GM12878 (cell line): ENCODE results near the gene GLUL. TPM values are rescaled to one million over a fixed set of nuclear protein-coding genes. Genes with fewer than 3 reads are reported as not detected.
A peak's percentile ranks its signal among the peaks of the same experiment; 100 is the strongest.

Experiments
- ATAC-seq: fragments of 200-7000 bp; cut with Tn5 transposase; 3 replicates; pipeline ENCODE4 v1.9.1; 2020; ENCODE audit warnings: mild to moderate bottlenecking, moderate library complexity
- BruUV-seq: library from RNA; stranded (reverse); fragments of 400-500 nt; replicated peaks from 2 replicates; lab custom pipeline; 2021; lab: Mats Ljungman, UMichigan
- CTCF ChIA-PET: fragments of 300-600 bp; sonication (Branson Sonifier 250); formaldehyde crosslinking; extraction: SDS; loops from one replicate; lab custom pipeline; 2021; ENCODE audit warnings: inconsistent platforms; lab: Yijun Ruan, JAX
- POLR2A ChIA-PET: fragments of 350-600 bp; formaldehyde crosslinking; extraction: SDS; loops from one replicate; lab custom pipeline; 2021; ENCODE audit warnings: inconsistent platforms; lab: Charles Lee
- RAD21 ChIA-PET: fragments of 300-600 bp; sonication (Branson Sonifier 250); formaldehyde crosslinking; loops from one replicate; lab custom pipeline; 2023; ENCODE audit warnings: antibody characterized with exemption; ENCODE audit not compliant: unreplicated experiment; lab: Charles Lee
- SMC1A ChIA-PET: fragments of 300-600 bp; sonication (Branson Sonifier 250); formaldehyde crosslinking; loops from one replicate; lab custom pipeline; 2023; ENCODE audit not compliant: unreplicated experiment, uncharacterized antibody; lab: Charles Lee
- DNase-seq: peaks from one replicate; pipeline ENCODE4 v3.0.0-alpha.2; 2011; ENCODE audit warnings: low read depth, low spot score
- FAIRE-seq: peaks from 3 replicates; lab custom pipeline; 2011; peaks lifted over from hg19 to GRCh38; lab: Jason Lieb, UNC
- H2AFZ ChIP-seq: 2 replicates; pipeline ENCODE4 v1.6.0; 2011; ENCODE audit warnings: low read depth, low read length, control low read depth; ENCODE audit not compliant: control insufficient read depth
- H3K27ac ChIP-seq: 2 replicates; pipeline ENCODE4 v1.5.1; 2011; ENCODE audit warnings: control low read depth; ENCODE audit not compliant: control insufficient read depth, insufficient read depth
- H3K27me3 ChIP-seq, 2 experiments: replicated peaks in 1 of 2; 2 replicates each; pipeline versions ENCODE4 v1.6.0 to v1.6.1; 2011; ENCODE audit warnings: low read length in 1 of 2; ENCODE audit not compliant: control insufficient read depth in 2 of 2, insufficient read depth in 2 of 2
- H3K36me3 ChIP-seq, 2 experiments: 2 replicates each; pipeline ENCODE4 v1.5.1; 2011; ENCODE audit warnings: low read length in 1 of 2; ENCODE audit not compliant: control insufficient read depth in 2 of 2, insufficient read depth in 2 of 2
- H3K4me1 ChIP-seq: 2 replicates; pipeline ENCODE4 v1.6.1; 2011; ENCODE audit warnings: mild to moderate bottlenecking, low read length, moderate library complexity, mixed read lengths; ENCODE audit not compliant: control insufficient read depth, insufficient read depth
- H3K4me2 ChIP-seq: 2 replicates; pipeline ENCODE4 v1.6.0; 2011; ENCODE audit warnings: control low read depth; ENCODE audit not compliant: control insufficient read depth, insufficient read depth
- H3K4me3 ChIP-seq: fragments of 200-600 bp; sonication (generic); 2 replicates; pipeline ENCODE4 v1.5.1; 2016
- H3K79me2 ChIP-seq: 2 replicates; pipeline ENCODE4 v1.6.0; 2011; ENCODE audit warnings: low read length; ENCODE audit not compliant: control insufficient read depth, insufficient read depth
- H3K9ac ChIP-seq: 2 replicates; pipeline ENCODE4 v1.8.0; 2011; ENCODE audit warnings: low read length, control low read depth, mixed read lengths; ENCODE audit not compliant: control insufficient read depth, insufficient read depth
- H3K9me3 ChIP-seq: replicated peaks from 3 replicates; pipeline ENCODE4 v1.5.1; 2011; ENCODE audit warnings: mild to moderate bottlenecking, low read length; ENCODE audit not compliant: control insufficient read depth, insufficient read depth
- H4K20me1 ChIP-seq: 2 replicates; pipeline ENCODE4 v1.6.0; 2011; ENCODE audit not compliant: control insufficient read depth, insufficient read depth
- CBX3 ChIP-seq: fragments of 200-600 bp; sonication (generic); IDR thresholded peaks from 2 replicates; pipeline ENCODE4 v1.6.1; 2016; ENCODE audit warnings: low read depth, borderline replicate concordance
- CREB1 ChIP-seq: IDR thresholded peaks from 2 replicates; pipeline ENCODE4 v1.6.1; 2012; ENCODE audit warnings: low read depth, mild to moderate bottlenecking, inconsistent platforms
- HCFC1 ChIP-seq: fragments of 150-350 bp; IDR thresholded peaks from 2 replicates; pipeline ENCODE4 v1.6.1; 2014; ENCODE audit warnings: low read length
- JUNB ChIP-seq: IDR thresholded peaks from 2 replicates; pipeline ENCODE4 v1.6.1; 2016; ENCODE audit warnings: antibody characterized with exemption, mild to moderate bottlenecking
- JUND ChIP-seq: IDR thresholded peaks from 2 replicates; pipeline ENCODE4 v1.6.1; 2012; ENCODE audit warnings: low read depth, mild to moderate bottlenecking, low read length, improper control_type of control experiment, moderate library complexity
- NFYA ChIP-seq: IDR thresholded peaks from 2 replicates; pipeline ENCODE4 v1.6.1; 2011; ENCODE audit warnings: low read depth, mild to moderate bottlenecking, low read length, improper control_type of control experiment, borderline replicate concordance
- NRF1 ChIP-seq: conservative IDR thresholded peaks from 2 replicates; pipeline ENCODE4 v1.6.1; 2011; ENCODE audit warnings: mild to moderate bottlenecking, low read depth, low read length, improper control_type of control experiment
- PAX5 ChIP-seq: IDR thresholded peaks from 2 replicates; pipeline ENCODE4 v1.6.1; 2011; ENCODE audit warnings: low read depth, low read length, borderline replicate concordance
- RAD51 ChIP-seq: fragments of 450-650 bp; IDR thresholded peaks from 2 replicates; pipeline ENCODE4 v1.6.1; 2016; ENCODE audit warnings: moderate library complexity, mild to moderate bottlenecking, inconsistent platforms
- SPI1 ChIP-seq: IDR thresholded peaks from 2 replicates; pipeline ENCODE4 v1.6.1; 2011; ENCODE audit warnings: low read depth, mild to moderate bottlenecking, low read length, moderate library complexity, borderline replicate concordance; ENCODE audit not compliant: insufficient read depth
- ZNF207 ChIP-seq: fragments of 450-650 bp; IDR thresholded peaks from 2 replicates; pipeline ENCODE4 v1.6.1; 2014; ENCODE audit warnings: antibody characterized with exemption, mild to moderate bottlenecking, borderline replicate concordance
- WGBS: methylation state at CpG from one replicate; pipeline ENCODE4 v1.1.6; 2016; ENCODE audit warnings: low lambda C conversion rate; ENCODE audit not compliant: insufficient replicate concordance, insufficient coverage; ENCODE audit errors: missing lambda C conversion rate; 5-methylcytosine and 5-hydroxymethylcytosine counted together
- in situ Hi-C: fragments of 300-500 bp; cut with MboI; formaldehyde crosslinking; loops from 9 replicates; pipeline ENCODE4 v1.14.3; 2018; ENCODE audit warnings: mixed read lengths
- intact Hi-C: fragments of 100-400 bp; cut with micrococcal nuclease; formaldehyde crosslinking; loops from one replicate; pipeline ENCODE4 v1.14.2; 2022; ENCODE audit not compliant: unreplicated experiment
- polyA plus RNA-seq, 11 experiments: library from polyadenylated mRNA; depleted of rRNA in 4 of 11; unstranded in 6 of 11; stranded (reverse) in 5 of 11; fragments of >200 nt; fragmentation: Nextera tagmentation in 4 of 11; fragmentation: Illumina TruSeq in 1 of 11; extraction: Ambion mirVana in 4 of 11; extraction: Trizol in 1 of 11; gene quantifications; 1 replicate in 1 of 11; 2 replicates in 10 of 11; pipeline versions ENCODE4 v1.2.1 to v1.2.3, GENCODE V29; 2011 to 2016; ENCODE audit warnings: inconsistent platforms in 2 of 11, missing spikeins in 2 of 11, low read depth in 1 of 11
- total RNA-seq, 4 experiments: library from RNA; depleted of rRNA in 3 of 4; stranded (reverse); fragments of >200 nt in 3 of 4; fragmentation: Illumina TruSeq in 1 of 4; extraction: Trizol in 1 of 4; gene quantifications; 2 replicates each; pipeline versions ENCODE4 v1.2.1 to v1.2.3, GENCODE V29; 2013 to 2021
- TF ChIP-seq, protein P1 (sequence below): fragments of 450-650 bp; IDR thresholded peaks from 2 replicates; pipeline ENCODE4 v1.6.1; 2016; ENCODE audit warnings: mild to moderate bottlenecking
- TF ChIP-seq, protein P2 (sequence below): fragments of 450-650 bp; formaldehyde crosslinking; IDR thresholded peaks from 2 replicates; pipeline ENCODE4 v1.5.0; 2022; ENCODE audit warnings: mild to moderate bottlenecking, missing genetic modification characterization

Gene GLUL
- total and polyA plus RNA-seq, 10 of the 15 experiments (the other 5 are each of a cell fraction or from before 2014, with no cell fraction given), result 2.3 to 392 (median 164) TPM

DNA sequence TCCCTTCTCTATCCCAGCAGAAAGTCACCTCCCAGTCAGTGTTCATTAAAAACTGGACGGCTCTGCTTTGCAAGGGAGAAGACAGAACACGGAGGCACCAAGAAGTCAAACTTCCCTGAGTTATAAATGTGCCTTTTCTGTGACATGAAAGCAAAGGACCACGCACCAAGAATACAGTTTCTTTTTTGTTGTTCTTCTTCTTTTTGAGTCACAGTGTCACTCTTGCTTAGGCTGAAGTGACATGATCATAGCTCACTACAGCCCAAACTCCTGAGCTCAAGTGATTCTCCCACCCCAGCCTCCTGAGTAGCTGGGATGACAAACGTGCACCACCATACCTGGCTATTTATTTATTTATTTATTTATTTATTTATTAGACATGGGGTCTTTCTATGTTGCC, 22.7 kb downstream of the GLUL start:
- Histone ChIP-seq H2AFZ (no peak overlapping the region), H3K27me3 (peaks cover 0 to 2% of the 10 kb centered on the region in 2 experiments; a peak in 2 of 4 replicates), H3K9me3 (no peaks in the 10 kb centered on the region), H3K9ac (no peak overlapping the region), H3K36me3 (no peaks in the 10 kb centered on the region), H3K27ac (no peak overlapping the region), H4K20me1 (no peaks in the 10 kb centered on the region), H3K4me3 (no peak overlapping the region), H3K4me1 (no peaks in the 10 kb centered on the region), H3K4me2 (peak overlapping the region; percentile 44; the same call in 1 of the 2 replicates), H3K79me2 (no peaks in the 10 kb centered on the region)
- no TSS peak for BruUV-seq
- ATAC-seq (peak; percentile 39; the same call in 2 of the 3 replicates), DNase-seq (no peak), FAIRE-seq (no peak)
- RAD21 ChIA-PET, result no interaction called here
- in situ Hi-C loops (no loop called here), intact Hi-C loops (no loop called here)
- POLR2A ChIA-PET, result no interaction called here
- SMC1A ChIA-PET, result no interaction called here
- 0% methylated on average over 4 of the region's 4 CpGs for WGBS
- TF ChIP-seq JUNB, result 0 out of 2 replicates have a peak, but pooled peaks have one; percentile 12
- no peak for TF ChIP-seq HCFC1
- CTCF ChIA-PET, result interaction anchor here (0.9 kb wide), 1 partner anchor 286 kb away, joined by 3 read pairs; no protein-coding TSS in a partner anchor

DNA sequence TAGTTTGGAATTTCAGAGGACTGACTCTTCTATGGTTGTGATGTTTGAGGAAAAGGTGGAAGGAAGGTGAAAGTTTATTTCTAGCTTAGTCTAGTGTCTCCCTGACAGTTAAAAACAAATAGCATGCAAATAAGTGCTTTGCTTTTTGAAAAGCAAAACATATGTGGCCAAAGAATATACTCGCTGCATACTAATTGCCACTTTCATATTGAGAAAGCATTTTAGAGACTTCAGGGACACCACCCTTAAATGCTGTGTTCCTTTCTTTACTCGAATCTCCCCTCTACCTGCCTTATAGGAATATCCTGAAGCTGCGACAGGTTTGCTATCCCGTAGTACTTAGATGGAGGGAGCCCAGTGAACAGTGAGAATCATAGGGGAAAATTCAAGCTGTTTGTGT, 23.2 kb downstream of the GLUL start:
- H3K4me1 ChIP-seq, result no peaks in the 10 kb centered on the region
- no peak overlapping the region for H3K27ac ChIP-seq
- DNase-seq (no peak), FAIRE-seq (no peak), ATAC-seq (peak; percentile 34)
- H3K79me2 ChIP-seq, result no peaks in the 10 kb centered on the region
- H3K27me3 ChIP-seq, result peaks cover 0 to 2% of the 10 kb centered on the region in 2 experiments; a peak in 2 of 4 replicates
- H3K9ac ChIP-seq, result no peak overlapping the region
- intact Hi-C loops, result no loop called here
- in situ Hi-C loops, result no loop called here
- ChIA-PET CTCF (interaction anchor here (0.9 kb wide), 1 partner anchor 286 kb away, joined by 3 read pairs; no protein-coding TSS in a partner anchor), RAD21 (interaction anchor here (1.3 kb wide), 1 partner anchor 27 kb away, joined by 3 read pairs; no protein-coding TSS in a partner anchor), SMC1A (interaction anchor here (1.1 to 1.3 kb wide), 2 partner anchors 9 to 14 kb away, joined by 3 read pairs; no protein-coding TSS in a partner anchor), POLR2A (no interaction called here)
- no peak overlapping the region for H2AFZ ChIP-seq
- H3K36me3 ChIP-seq, result no peaks in the 10 kb centered on the region
- 2% methylated on average over 4 of the region's 4 CpGs for WGBS
- no peak overlapping the region for H3K4me3 ChIP-seq
- H3K4me2 ChIP-seq, result peak overlapping the region; percentile 44; the same call in 1 of the 2 replicates
- BruUV-seq, result no TSS peak
- H3K9me3 ChIP-seq, result no peaks in the 10 kb centered on the region
- H4K20me1 ChIP-seq, result no peaks in the 10 kb centered on the region
- no peak for TF ChIP-seq RAD51
- TF ChIP-seq CREB1, result no peak
- no peak for TF ChIP-seq ZNF207
- TF ChIP-seq NFYA, result no peak
- TF ChIP-seq, protein P1, sequence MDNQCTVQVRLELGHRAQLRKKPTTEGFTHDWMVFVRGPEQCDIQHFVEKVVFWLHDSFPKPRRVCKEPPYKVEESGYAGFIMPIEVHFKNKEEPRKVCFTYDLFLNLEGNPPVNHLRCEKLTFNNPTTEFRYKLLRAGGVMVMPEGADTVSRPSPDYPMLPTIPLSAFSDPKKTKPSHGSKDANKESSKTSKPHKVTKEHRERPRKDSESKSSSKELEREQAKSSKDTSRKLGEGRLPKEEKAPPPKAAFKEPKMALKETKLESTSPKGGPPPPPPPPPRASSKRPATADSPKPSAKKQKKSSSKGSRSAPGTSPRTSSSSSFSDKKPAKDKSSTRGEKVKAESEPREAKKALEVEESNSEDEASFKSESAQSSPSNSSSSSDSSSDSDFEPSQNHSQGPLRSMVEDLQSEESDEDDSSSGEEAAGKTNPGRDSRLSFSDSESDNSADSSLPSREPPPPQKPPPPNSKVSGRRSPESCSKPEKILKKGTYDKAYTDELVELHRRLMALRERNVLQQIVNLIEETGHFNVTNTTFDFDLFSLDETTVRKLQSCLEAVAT, result no peak
- no peak for TF ChIP-seq NRF1
- no peak for TF ChIP-seq SPI1
- no peak for TF ChIP-seq HCFC1
- no peak for TF ChIP-seq JUND
- TF ChIP-seq, protein P2, sequence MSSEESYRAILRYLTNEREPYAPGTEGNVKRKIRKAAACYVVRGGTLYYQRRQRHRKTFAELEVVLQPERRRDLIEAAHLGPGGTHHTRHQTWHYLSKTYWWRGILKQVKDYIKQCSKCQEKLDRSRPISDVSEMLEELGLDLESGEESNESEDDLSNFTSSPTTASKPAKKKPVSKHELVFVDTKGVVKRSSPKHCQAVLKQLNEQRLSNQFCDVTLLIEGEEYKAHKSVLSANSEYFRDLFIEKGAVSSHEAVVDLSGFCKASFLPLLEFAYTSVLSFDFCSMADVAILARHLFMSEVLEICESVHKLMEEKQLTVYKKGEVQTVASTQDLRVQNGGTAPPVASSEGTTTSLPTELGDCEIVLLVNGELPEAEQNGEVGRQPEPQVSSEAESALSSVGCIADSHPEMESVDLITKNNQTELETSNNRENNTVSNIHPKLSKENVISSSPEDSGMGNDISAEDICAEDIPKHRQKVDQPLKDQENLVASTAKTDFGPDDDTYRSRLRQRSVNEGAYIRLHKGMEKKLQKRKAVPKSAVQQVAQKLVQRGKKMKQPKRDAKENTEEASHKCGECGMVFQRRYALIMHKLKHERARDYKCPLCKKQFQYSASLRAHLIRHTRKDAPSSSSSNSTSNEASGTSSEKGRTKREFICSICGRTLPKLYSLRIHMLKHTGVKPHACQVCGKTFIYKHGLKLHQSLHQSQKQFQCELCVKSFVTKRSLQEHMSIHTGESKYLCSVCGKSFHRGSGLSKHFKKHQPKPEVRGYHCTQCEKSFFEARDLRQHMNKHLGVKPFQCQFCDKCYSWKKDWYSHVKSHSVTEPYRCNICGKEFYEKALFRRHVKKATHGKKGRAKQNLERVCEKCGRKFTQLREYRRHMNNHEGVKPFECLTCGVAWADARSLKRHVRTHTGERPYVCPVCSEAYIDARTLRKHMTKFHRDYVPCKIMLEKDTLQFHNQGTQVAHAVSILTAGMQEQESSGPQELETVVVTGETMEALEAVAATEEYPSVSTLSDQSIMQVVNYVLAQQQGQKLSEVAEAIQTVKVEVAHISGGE (CRISPR knock-in tag), result no peak
- no peak for TF ChIP-seq JUNB
- no peak for TF ChIP-seq CBX3
- TF ChIP-seq PAX5, result no peak
- TF ChIP-seq, all 136 proteins: peak for 0
